HEK293T (cell line): ENCODE results near the gene KRTAP10-12.

ENCODE experiments used
- CTBP1 ChIP-seq: fragments of 450-650 bp; IDR thresholded peaks from 2 replicates; pipeline ENCODE4 v1.6.1; 2016; ENCODE audit warnings: borderline replicate concordance
- FOXM1 ChIP-seq: fragments of 450-650 bp; IDR thresholded peaks from 2 replicates; pipeline ENCODE4 v1.6.1; 2017; ENCODE audit warnings: mild to moderate bottlenecking, borderline replicate concordance
- HDGF ChIP-seq: fragments of 450-650 bp; IDR thresholded peaks from 2 replicates; pipeline ENCODE4 v1.6.1; 2017; ENCODE audit warnings: antibody characterized with exemption, borderline replicate concordance
- L3MBTL2 ChIP-seq: fragments of 450-650 bp; conservative IDR thresholded peaks from 2 replicates; pipeline ENCODE4 v1.6.1; 2016; ENCODE audit warnings: mild to moderate bottlenecking
- SP1 ChIP-seq: fragments of 450-650 bp; IDR thresholded peaks from 2 replicates; pipeline ENCODE4 v1.6.1; 2017
- TARDBP ChIP-seq: fragments of 450-650 bp; IDR thresholded peaks from 2 replicates; pipeline ENCODE4 v1.6.1; 2016
- TF ChIP-seq, protein P1 (sequence below): fragments of 450-650 bp; IDR thresholded peaks from 2 replicates; pipeline ENCODE4 v1.6.1; 2016

DNA sequence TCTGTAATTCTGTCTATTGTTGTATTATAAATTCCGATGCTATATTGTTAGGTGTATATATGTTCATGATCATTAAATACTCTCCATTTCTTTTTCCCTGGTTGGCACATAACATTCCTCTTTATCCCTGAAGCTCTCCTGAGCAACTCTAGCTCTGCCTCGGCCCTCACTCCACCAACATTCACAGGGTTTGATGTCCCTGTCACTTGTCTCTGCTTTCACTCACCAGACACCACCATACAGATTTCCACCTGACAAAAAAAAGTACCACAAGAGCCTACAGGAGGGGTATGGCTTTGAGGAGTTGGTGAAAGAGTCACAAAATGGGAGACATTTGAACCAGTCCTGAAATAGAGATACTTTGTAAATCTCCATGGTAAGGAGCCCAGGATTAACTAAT is 23.2 kb downstream of the KRTAP10-12 start:
- TF ChIP-seq HDGF (no peak), FOXM1 (no peak), SP1 (no peak), L3MBTL2 (no peak), TARDBP (no peak), CTBP1 (no peak)
- TF ChIP-seq, protein P1, sequence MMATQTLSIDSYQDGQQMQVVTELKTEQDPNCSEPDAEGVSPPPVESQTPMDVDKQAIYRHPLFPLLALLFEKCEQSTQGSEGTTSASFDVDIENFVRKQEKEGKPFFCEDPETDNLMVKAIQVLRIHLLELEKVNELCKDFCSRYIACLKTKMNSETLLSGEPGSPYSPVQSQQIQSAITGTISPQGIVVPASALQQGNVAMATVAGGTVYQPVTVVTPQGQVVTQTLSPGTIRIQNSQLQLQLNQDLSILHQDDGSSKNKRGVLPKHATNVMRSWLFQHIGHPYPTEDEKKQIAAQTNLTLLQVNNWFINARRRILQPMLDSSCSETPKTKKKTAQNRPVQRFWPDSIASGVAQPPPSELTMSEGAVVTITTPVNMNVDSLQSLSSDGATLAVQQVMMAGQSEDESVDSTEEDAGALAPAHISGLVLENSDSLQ: no peak
